ENCODE data around the gene SYTL1. TPM values are rescaled to one million over a fixed set of nuclear protein-coding genes. Genes with fewer than 3 reads are reported as not detected.

SYTL1 gene
- total RNA-seq, 2 experiments from 2014 or later: 81.7 to 117 TPM

DNA sequence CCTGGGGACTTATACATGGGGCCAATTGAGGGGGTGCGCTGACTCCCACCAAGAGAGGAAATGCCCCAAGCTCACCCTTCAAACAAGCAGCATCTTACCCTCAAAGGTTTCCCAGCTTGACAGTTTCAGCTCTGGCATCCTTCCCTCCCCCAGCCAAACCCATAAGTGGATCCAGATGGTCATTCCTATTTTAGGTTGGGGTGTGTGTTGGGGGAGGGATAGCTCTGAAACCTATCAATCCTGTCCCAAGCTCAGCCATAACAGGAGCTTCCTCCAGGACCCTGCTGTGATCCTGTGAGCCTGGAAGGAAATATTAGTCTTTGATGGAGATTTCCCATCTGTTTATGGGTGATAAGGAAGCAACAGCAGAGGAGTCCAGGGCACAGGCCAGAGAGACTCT is 23.2 kb upstream of the SYTL1 start:
- peaks cover 14% of the 10 kb centered on the region for H3K79me2 ChIP-seq (ENCODE audit: insufficient read depth, low read depth, low read length)
- H3K27ac ChIP-seq (ENCODE audit: low read depth, low read length, poor library complexity, severe bottlenecking): no peak overlapping the region
- no peak for DNase-seq (ENCODE audit: low spot score)
- no peaks in the 10 kb centered on the region for H4K20me1 ChIP-seq (ENCODE audit: insufficient read depth, low read length)
- peak overlapping the region; percentile 34; the same call in 1 of the 2 replicates for H2AFZ ChIP-seq (ENCODE audit: low read length)
- no TSS peak for BruUV-seq (replicated peaks)
- ChIA-PET POLR2A (interaction anchor here (0.5 to 0.6 kb wide), 3 partner anchors 23 to 287 kb away, joined by 3 read pairs; no protein-coding TSS in a partner anchor), CTCF (ENCODE audit: unreplicated experiment) (no interaction called here)
- H3K9me3 ChIP-seq (ENCODE audit: low read length): no peaks in the 10 kb centered on the region
- no peak overlapping the region for H3K4me3 ChIP-seq (ENCODE audit: low read depth, low read length, poor library complexity, severe bottlenecking)
- H3K9me2 ChIP-seq (ENCODE audit: insufficient read depth, low read length): no peaks in the 10 kb centered on the region
- no peaks in the 10 kb centered on the region for H3K36me3 ChIP-seq (ENCODE audit: insufficient read depth, low read length)
- TF ChIP-seq CTCF (conservative IDR thresholded peaks at IDR 0.05; ENCODE audit: low read length): no peak
- no peak for TF ChIP-seq EZH2phosphoT487 (IDR thresholded peaks at IDR 0.05; ENCODE audit: borderline replicate concordance, low read depth, low read length)
- intact Hi-C loops (cut with micrococcal nuclease; ENCODE audit: unreplicated experiment): no loop called here
- H3K4me2 ChIP-seq (ENCODE audit: low read length): no peak overlapping the region
- H3K4me1 ChIP-seq (ENCODE audit: insufficient read depth, low read length, poor library complexity, severe bottlenecking): peaks cover 15% of the 10 kb centered on the region

GRCh38 chr1:27321813-27322568 is 19.8 kb upstream of the SYTL1 start, which contains the start of gene TMEM222:
Gene TMEM222 (plus strand): TSS chr1:27322163. CDS start chr1:27322198, 35 bp downstream.
- Histone ChIP-seq H3K9me3 (ENCODE audit: low read length) (no peaks in the 10 kb centered on the region), H2AFZ (ENCODE audit: low read length) (peak within 1 kb of the TSS; percentile 81; the same call in 1 of the 2 replicates), H3K27ac (ENCODE audit: low read depth, low read length, poor library complexity, severe bottlenecking) (peak within 1 kb of the TSS; percentile 75), H3K79me2 (ENCODE audit: insufficient read depth, low read depth, low read length) (peaks cover 47% of the 10 kb centered on the region), H3K36me3 (ENCODE audit: insufficient read depth, low read length) (peaks cover 29% of the 10 kb centered on the region), H3K9me2 (ENCODE audit: insufficient read depth, low read length) (no peaks in the 10 kb centered on the region), H3K4me1 (ENCODE audit: insufficient read depth, low read length, poor library complexity, severe bottlenecking) (peaks cover 10% of the 10 kb centered on the region), H4K20me1 (ENCODE audit: insufficient read depth, low read length) (no peaks in the 10 kb centered on the region), H3K4me3 (ENCODE audit: low read depth, low read length, poor library complexity, severe bottlenecking) (peak within 1 kb of the TSS; percentile 98), H3K4me2 (ENCODE audit: low read length) (peak within 1 kb of the TSS; percentile 85)
- DNase-seq (ENCODE audit: low spot score): peak; percentile 98
- CTCF ChIA-PET (ENCODE audit: unreplicated experiment): no interaction called here
- POLR2A ChIA-PET: interaction anchor here (0.7 to 1.1 kb wide), 3 partner anchors 40 to 211 kb away, joined by 3 to 4 read pairs (median 3); no protein-coding TSS in a partner anchor
- intact Hi-C loops (cut with micrococcal nuclease; ENCODE audit: unreplicated experiment): loop anchor here (1.0 to 10.0 kb wide), 3 partner anchors 19 to 343 kb away; no protein-coding TSS in a partner anchor
- TF ChIP-seq CTCF (conservative IDR thresholded peaks at IDR 0.05; ENCODE audit: low read length): no peak
- no peak for TF ChIP-seq EZH2phosphoT487 (IDR thresholded peaks at IDR 0.05; ENCODE audit: borderline replicate concordance, low read depth, low read length)
- no TSS peak for BruUV-seq (replicated peaks)

All from OCI-LY7 (cell line).